ENCODE results near the gene MICU1. TPM values are rescaled to one million over a fixed set of nuclear protein-coding genes. Genes with fewer than 3 reads are reported as not detected.

Gene MICU1
- total and polyA plus RNA-seq, 2 of the 13 experiments (the other 11 are each of a cell fraction or from before 2014, with no cell fraction given): 32.5 to 56.1 TPM

DNA sequence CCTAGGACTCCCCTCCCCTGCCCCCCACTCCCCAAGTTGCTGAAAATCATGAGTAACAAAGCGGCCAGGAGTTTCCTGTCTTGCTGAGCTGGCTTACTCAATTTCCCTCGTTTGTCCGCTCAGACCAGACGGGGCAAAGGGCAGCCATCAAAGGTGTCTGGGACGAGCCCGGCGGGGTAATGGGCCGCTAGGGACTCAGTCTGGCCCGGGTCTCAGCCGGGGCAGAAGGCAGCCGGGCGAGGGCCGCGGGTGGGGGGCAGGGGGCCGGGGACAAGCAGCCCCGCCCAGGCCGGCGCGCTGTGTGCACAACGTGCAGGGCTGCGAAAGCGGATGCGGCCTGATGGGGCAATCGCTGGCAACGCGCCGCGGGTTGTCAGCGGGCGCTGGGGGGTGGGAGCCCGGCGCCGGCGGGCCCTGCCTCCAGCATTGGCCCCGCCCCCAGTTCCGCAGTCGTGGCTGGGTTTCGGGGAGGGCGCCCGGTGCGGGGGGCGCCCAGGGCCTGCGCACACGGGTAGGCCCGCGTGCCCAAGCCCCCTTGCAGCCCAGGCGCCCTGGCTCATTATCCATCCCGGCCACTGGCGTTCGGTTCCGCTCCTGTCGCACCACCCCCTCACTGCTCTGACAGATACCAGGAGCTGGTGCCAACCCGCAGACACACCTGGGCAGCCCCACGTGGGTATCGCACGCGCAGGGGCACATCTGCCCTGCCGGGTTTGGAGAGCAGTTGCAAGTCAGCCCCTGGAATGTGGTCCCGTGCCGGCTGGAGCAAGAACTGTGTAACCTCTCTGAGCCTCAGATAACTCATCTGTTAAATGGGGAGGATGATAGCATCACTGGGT lies 306.2 kb downstream of the MICU1 start (continued):
- TF ChIP-seq, protein P1, sequence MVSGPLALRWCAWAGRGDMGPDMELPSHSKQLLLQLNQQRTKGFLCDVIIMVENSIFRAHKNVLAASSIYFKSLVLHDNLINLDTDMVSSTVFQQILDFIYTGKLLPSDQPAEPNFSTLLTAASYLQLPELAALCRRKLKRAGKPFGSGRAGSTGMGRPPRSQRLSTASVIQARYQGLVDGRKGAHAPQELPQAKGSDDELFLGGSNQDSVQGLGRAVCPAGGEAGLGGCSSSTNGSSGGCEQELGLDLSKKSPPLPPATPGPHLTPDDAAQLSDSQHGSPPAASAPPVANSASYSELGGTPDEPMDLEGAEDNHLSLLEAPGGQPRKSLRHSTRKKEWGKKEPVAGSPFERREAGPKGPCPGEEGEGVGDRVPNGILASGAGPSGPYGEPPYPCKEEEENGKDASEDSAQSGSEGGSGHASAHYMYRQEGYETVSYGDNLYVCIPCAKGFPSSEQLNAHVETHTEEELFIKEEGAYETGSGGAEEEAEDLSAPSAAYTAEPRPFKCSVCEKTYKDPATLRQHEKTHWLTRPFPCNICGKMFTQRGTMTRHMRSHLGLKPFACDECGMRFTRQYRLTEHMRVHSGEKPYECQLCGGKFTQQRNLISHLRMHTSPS (CRISPR knock-in tag; IDR thresholded peaks at IDR 0.05; ENCODE audit: low read depth): peak; percentile 90
- TF ChIP-seq, protein P2, sequence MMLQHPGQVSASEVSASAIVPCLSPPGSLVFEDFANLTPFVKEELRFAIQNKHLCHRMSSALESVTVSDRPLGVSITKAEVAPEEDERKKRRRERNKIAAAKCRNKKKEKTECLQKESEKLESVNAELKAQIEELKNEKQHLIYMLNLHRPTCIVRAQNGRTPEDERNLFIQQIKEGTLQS (CRISPR knock-in tag; IDR thresholded peaks at IDR 0.05): 0 out of 2 replicates have a peak, but pooled peaks have one; percentile 35
- TF ChIP-seq ZNF44 (CRISPR knock-in tag; IDR thresholded peaks at IDR 0.05) (0 out of 2 replicates have a peak, but pooled peaks have one; percentile 36), ZSCAN25 (CRISPR knock-in tag; IDR thresholded peaks at IDR 0.05) (peak; percentile 86), ZNF350 (CRISPR knock-in tag; IDR thresholded peaks at IDR 0.05; ENCODE audit: borderline replicate concordance, low read depth) (no peak), ZNF773 (CRISPR knock-in tag; IDR thresholded peaks at IDR 0.05; ENCODE audit: borderline replicate concordance) (no peak), WIZ (CRISPR knock-in tag; IDR thresholded peaks at IDR 0.05) (no peak), ZSCAN31 (CRISPR knock-in tag; IDR thresholded peaks at IDR 0.05; ENCODE audit: low read depth) (no peak), NR2F2 (IDR thresholded peaks at IDR 0.05; ENCODE audit: borderline replicate concordance, low read depth) (peak; percentile 35; the same call in 1 of the 2 replicates), CBX5 (CRISPR knock-in tag; IDR thresholded peaks at IDR 0.05; ENCODE audit: borderline replicate concordance) (no peak), ZBTB38 (CRISPR knock-in tag; IDR thresholded peaks at IDR 0.05) (peak; percentile 73; the same call in 1 of the 2 replicates), GLI4 (CRISPR knock-in tag; IDR thresholded peaks at IDR 0.05; ENCODE audit: borderline replicate concordance) (no peak; the same call in 1 of the 2 replicates), ZNF430 (CRISPR knock-in tag; IDR thresholded peaks at IDR 0.05) (peak; percentile 42)
- TF ChIP-seq, protein P3, sequence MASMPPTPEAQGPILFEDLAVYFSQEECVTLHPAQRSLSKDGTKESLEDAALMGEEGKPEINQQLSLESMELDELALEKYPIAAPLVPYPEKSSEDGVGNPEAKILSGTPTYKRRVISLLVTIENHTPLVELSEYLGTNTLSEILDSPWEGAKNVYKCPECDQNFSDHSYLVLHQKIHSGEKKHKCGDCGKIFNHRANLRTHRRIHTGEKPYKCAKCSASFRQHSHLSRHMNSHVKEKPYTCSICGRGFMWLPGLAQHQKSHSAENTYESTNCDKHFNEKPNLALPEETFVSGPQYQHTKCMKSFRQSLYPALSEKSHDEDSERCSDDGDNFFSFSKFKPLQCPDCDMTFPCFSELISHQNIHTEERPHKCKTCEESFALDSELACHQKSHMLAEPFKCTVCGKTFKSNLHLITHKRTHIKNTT (CRISPR knock-in tag; IDR thresholded peaks at IDR 0.05): no peak
- TF ChIP-seq, protein P4, sequence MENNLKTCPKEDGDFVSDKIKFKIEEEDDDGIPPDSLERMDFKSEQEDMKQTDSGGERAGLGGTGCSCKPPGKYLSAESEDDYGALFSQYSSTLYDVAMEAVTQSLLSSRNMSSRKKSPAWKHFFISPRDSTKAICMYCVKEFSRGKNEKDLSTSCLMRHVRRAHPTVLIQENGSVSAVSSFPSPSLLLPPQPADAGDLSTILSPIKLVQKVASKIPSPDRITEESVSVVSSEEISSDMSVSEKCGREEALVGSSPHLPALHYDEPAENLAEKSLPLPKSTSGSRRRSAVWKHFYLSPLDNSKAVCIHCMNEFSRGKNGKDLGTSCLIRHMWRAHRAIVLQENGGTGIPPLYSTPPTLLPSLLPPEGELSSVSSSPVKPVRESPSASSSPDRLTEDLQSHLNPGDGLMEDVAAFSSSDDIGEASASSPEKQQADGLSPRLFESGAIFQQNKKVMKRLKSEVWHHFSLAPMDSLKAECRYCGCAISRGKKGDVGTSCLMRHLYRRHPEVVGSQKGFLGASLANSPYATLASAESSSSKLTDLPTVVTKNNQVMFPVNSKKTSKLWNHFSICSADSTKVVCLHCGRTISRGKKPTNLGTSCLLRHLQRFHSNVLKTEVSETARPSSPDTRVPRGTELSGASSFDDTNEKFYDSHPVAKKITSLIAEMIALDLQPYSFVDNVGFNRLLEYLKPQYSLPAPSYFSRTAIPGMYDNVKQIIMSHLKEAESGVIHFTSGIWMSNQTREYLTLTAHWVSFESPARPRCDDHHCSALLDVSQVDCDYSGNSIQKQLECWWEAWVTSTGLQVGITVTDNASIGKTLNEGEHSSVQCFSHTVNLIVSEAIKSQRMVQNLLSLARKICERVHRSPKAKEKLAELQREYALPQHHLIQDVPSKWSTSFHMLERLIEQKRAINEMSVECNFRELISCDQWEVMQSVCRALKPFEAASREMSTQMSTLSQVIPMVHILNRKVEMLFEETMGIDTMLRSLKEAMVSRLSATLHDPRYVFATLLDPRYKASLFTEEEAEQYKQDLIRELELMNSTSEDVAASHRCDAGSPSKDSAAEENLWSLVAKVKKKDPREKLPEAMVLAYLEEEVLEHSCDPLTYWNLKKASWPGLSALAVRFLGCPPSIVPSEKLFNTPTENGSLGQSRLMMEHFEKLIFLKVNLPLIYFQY (CRISPR knock-in tag; IDR thresholded peaks at IDR 0.05; ENCODE audit: borderline replicate concordance): peak; percentile 92
- TF ChIP-seq, protein P5, sequence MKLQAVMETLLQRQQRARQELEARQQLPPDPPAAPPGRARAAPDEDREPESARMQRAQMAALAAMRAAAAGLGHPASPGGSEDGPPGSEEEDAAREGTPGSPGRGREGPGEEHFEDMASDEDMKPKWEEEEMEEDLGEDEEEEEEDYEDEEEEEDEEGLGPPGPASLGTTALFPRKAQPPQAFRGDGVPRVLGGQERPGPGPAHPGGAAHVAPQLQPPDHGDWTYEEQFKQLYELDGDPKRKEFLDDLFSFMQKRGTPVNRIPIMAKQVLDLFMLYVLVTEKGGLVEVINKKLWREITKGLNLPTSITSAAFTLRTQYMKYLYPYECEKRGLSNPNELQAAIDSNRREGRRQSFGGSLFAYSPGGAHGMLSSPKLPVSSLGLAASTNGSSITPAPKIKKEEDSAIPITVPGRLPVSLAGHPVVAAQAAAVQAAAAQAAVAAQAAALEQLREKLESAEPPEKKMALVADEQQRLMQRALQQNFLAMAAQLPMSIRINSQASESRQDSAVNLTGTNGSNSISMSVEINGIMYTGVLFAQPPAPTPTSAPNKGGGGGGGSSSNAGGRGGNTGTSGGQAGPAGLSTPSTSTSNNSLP (IDR thresholded peaks at IDR 0.05; ENCODE audit: low read depth, low read length): no peak

Measured in HepG2 (cell line).